ENCODE data around the gene MSTO1.

GRCh38 chr1:155607708-155608107, 2.3 kb upstream of the MSTO1 start:
- TF ChIP-seq PRDM15 (CRISPR knock-in tag; IDR thresholded peaks at IDR 0.05) (no peak), CTCF (IDR thresholded peaks at IDR 0.05) (no peak), ATF2 (CRISPR knock-in tag; IDR thresholded peaks at IDR 0.05; ENCODE audit: borderline replicate concordance, low read depth) (no peak), JUN (CRISPR knock-in tag; IDR thresholded peaks at IDR 0.05) (no peak), IRF2 (CRISPR knock-in tag; IDR thresholded peaks at IDR 0.05; ENCODE audit: borderline replicate concordance, low read depth) (no peak), USF2 (CRISPR knock-in tag; IDR thresholded peaks at IDR 0.05) (no peak), MAX (CRISPR knock-in tag; IDR thresholded peaks at IDR 0.05) (no peak), SOX15 (CRISPR knock-in tag; IDR thresholded peaks at IDR 0.05) (no peak), ZNF416 (CRISPR knock-in tag; IDR thresholded peaks at IDR 0.05) (no peak), SP1 (CRISPR knock-in tag; conservative IDR thresholded peaks at IDR 0.05) (no peak), TEAD1 (CRISPR knock-in tag; IDR thresholded peaks at IDR 0.05) (no peak)
- TF ChIP-seq, protein P1, sequence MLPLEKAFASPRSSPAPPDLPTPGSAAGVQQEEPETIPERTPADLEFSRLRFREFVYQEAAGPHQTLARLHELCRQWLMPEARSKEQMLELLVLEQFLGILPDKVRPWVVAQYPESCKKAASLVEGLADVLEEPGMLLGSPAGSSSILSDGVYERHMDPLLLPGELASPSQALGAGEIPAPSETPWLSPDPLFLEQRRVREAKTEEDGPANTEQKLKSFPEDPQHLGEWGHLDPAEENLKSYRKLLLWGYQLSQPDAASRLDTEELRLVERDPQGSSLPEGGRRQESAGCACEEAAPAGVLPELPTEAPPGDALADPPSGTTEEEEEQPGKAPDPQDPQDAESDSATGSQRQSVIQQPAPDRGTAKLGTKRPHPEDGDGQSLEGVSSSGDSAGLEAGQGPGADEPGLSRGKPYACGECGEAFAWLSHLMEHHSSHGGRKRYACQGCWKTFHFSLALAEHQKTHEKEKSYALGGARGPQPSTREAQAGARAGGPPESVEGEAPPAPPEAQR (CRISPR knock-in tag; IDR thresholded peaks at IDR 0.05) = no peak
- TF ChIP-seq, protein P2, sequence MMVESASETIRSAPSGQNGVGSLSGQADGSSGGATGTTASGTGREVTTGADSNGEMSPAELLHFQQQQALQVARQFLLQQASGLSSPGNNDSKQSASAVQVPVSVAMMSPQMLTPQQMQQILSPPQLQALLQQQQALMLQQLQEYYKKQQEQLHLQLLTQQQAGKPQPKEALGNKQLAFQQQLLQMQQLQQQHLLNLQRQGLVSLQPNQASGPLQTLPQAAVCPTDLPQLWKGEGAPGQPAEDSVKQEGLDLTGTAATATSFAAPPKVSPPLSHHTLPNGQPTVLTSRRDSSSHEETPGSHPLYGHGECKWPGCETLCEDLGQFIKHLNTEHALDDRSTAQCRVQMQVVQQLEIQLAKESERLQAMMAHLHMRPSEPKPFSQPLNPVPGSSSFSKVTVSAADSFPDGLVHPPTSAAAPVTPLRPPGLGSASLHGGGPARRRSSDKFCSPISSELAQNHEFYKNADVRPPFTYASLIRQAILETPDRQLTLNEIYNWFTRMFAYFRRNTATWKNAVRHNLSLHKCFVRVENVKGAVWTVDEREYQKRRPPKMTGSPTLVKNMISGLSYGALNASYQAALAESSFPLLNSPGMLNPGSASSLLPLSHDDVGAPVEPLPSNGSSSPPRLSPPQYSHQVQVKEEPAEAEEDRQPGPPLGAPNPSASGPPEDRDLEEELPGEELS (CRISPR knock-in tag; IDR thresholded peaks at IDR 0.05) = no peak

Measured in WTC11 (cell line).